HepG2 (cell line): ENCODE results near the gene C12orf43. TPM values are rescaled to one million over a fixed set of nuclear protein-coding genes. Genes with fewer than 3 reads are reported as not detected.

Experiments
- ATRX ChIP-seq: sonication (generic); formaldehyde crosslinking; IDR thresholded peaks from 2 replicates; pipeline ENCODE4 v1.4.0; 2020; ENCODE audit warnings: missing genetic modification reagents, borderline replicate concordance
- FOXK1 ChIP-seq: sonication (generic); formaldehyde crosslinking; IDR thresholded peaks from 2 replicates; pipeline ENCODE4 v1.4.0; 2020; ENCODE audit warnings: low read depth, missing genetic modification reagents, borderline replicate concordance
- MATR3 ChIP-seq: sonication (generic); formaldehyde crosslinking; IDR thresholded peaks from 2 replicates; pipeline ENCODE4 v1.4.0; 2020; ENCODE audit warnings: missing genetic modification reagents
- MIER3 ChIP-seq: IDR thresholded peaks from 2 replicates; pipeline ENCODE4 v1.6.1; 2016; ENCODE audit warnings: missing compliant biosample characterization, borderline replicate concordance
- MTA1 ChIP-seq: sonication (generic); formaldehyde crosslinking; IDR thresholded peaks from 2 replicates; pipeline ENCODE4 v1.4.0; 2020; ENCODE audit warnings: missing genetic modification reagents, mild to moderate bottlenecking, borderline replicate concordance
- PHB2 ChIP-seq: fragments of 450-650 bp; IDR thresholded peaks from 2 replicates; pipeline ENCODE4 v1.6.1; 2018; ENCODE audit not compliant: partially characterized antibody
- PPARG ChIP-seq: conservative IDR thresholded peaks from 2 replicates; pipeline ENCODE4 v1.6.1; 2016; ENCODE audit warnings: missing biosample characterization, missing genetic modification reagents
- PRMT3 ChIP-seq: sonication (generic); formaldehyde crosslinking; IDR thresholded peaks from 2 replicates; pipeline ENCODE4 v1.8.1; 2022; ENCODE audit warnings: low read depth, mild to moderate bottlenecking, moderate library complexity, missing genetic modification reagents, borderline replicate concordance
- RAD51 ChIP-seq: fragments of 450-650 bp; IDR thresholded peaks from 2 replicates; pipeline ENCODE4 v1.6.1; 2016; ENCODE audit warnings: borderline replicate concordance
- RFXANK ChIP-seq: IDR thresholded peaks from 2 replicates; pipeline ENCODE4 v1.6.1; 2016
- TCF7L2 ChIP-seq: IDR thresholded peaks from 2 replicates; pipeline ENCODE4 v1.6.1; 2011; ENCODE audit warnings: mild to moderate bottlenecking, low read depth, low read length, moderate library complexity
- ZBTB20 ChIP-seq: sonication (generic); formaldehyde crosslinking; IDR thresholded peaks from 2 replicates; pipeline ENCODE4 v1.8.1; 2023; ENCODE audit warnings: missing genetic modification reagents, low read depth, mild to moderate bottlenecking, borderline replicate concordance
- ZKSCAN1 ChIP-seq: fragments of 150-350 bp; IDR thresholded peaks from 2 replicates; pipeline ENCODE4 v1.6.1; 2014; ENCODE audit warnings: low read length
- ZNF124 ChIP-seq: sonication (generic); formaldehyde crosslinking; IDR thresholded peaks from 2 replicates; pipeline ENCODE4 v1.4.0; 2020; ENCODE audit warnings: missing genetic modification reagents
- ZNF234 ChIP-seq: sonication (generic); formaldehyde crosslinking; conservative IDR thresholded peaks from 2 replicates; pipeline ENCODE4 v1.5.1; 2020; ENCODE audit warnings: mild to moderate bottlenecking, missing genetic modification reagents
- ZNF354B ChIP-seq: sonication (generic); formaldehyde crosslinking; IDR thresholded peaks from 2 replicates; pipeline ENCODE4 v1.8.0; 2022; ENCODE audit warnings: mild to moderate bottlenecking, missing genetic modification reagents
- ZNF451 ChIP-seq: sonication (generic); formaldehyde crosslinking; IDR thresholded peaks from 2 replicates; pipeline ENCODE4 v1.5.0; 2020; ENCODE audit warnings: mild to moderate bottlenecking, missing genetic modification reagents
- ZNF766 ChIP-seq: sonication (generic); formaldehyde crosslinking; IDR thresholded peaks from 2 replicates; pipeline ENCODE4 v1.5.0; 2020; ENCODE audit warnings: missing genetic modification reagents, borderline replicate concordance
- polyA plus RNA-seq, 8 experiments: library from polyadenylated mRNA; depleted of rRNA in 3 of 8; stranded (reverse) in 7 of 8; unstranded in 1 of 8; fragments of >200 nt; fragmentation: Illumina TruSeq in 4 of 8; extraction: Trizol in 4 of 8; gene quantifications; 2 replicates each; pipeline versions ENCODE4 v1.2.1 to v1.2.3, GENCODE V29; 2011 to 2016; ENCODE audit warnings: low read depth in 4 of 8, missing spikeins in 1 of 8, mixed read lengths in 1 of 8; ENCODE audit not compliant: insufficient read depth in 1 of 8
- total RNA-seq, 5 experiments: library from RNA; depleted of rRNA; stranded (reverse); fragments of >200 nt; fragmentation: Illumina TruSeq; extraction: Trizol; gene quantifications; 2 replicates each; pipeline ENCODE4 v1.2.3, GENCODE V29; 2016; ENCODE audit warnings: low read depth in 1 of 5
- TF ChIP-seq, protein P1 (sequence below): sonication (generic); formaldehyde crosslinking; IDR thresholded peaks from 2 replicates; pipeline ENCODE4 v1.9.0; 2021; ENCODE audit warnings: missing genetic modification reagents, mild to moderate bottlenecking, borderline replicate concordance
- TF ChIP-seq, protein P2 (sequence below): sonication (generic); formaldehyde crosslinking; IDR thresholded peaks from 2 replicates; pipeline ENCODE4 v1.5.0; 2020; ENCODE audit warnings: mild to moderate bottlenecking, missing genetic modification reagents
- TF ChIP-seq, protein P3 (sequence below): sonication (generic); formaldehyde crosslinking; IDR thresholded peaks from 2 replicates; pipeline ENCODE4 v1.5.0; 2020; ENCODE audit warnings: mild to moderate bottlenecking, missing genetic modification reagents, borderline replicate concordance
- TF ChIP-seq, protein P4 (sequence below): sonication (generic); formaldehyde crosslinking; IDR thresholded peaks from 2 replicates; pipeline ENCODE4 v1.4.0; 2020; ENCODE audit warnings: mild to moderate bottlenecking, missing genetic modification reagents

The C12orf43 gene
- total and polyA plus RNA-seq, 2 of the 13 experiments (the other 11 are each of a cell fraction or from before 2014, with no cell fraction given), result 7.9 to 11.1 TPM

DNA sequence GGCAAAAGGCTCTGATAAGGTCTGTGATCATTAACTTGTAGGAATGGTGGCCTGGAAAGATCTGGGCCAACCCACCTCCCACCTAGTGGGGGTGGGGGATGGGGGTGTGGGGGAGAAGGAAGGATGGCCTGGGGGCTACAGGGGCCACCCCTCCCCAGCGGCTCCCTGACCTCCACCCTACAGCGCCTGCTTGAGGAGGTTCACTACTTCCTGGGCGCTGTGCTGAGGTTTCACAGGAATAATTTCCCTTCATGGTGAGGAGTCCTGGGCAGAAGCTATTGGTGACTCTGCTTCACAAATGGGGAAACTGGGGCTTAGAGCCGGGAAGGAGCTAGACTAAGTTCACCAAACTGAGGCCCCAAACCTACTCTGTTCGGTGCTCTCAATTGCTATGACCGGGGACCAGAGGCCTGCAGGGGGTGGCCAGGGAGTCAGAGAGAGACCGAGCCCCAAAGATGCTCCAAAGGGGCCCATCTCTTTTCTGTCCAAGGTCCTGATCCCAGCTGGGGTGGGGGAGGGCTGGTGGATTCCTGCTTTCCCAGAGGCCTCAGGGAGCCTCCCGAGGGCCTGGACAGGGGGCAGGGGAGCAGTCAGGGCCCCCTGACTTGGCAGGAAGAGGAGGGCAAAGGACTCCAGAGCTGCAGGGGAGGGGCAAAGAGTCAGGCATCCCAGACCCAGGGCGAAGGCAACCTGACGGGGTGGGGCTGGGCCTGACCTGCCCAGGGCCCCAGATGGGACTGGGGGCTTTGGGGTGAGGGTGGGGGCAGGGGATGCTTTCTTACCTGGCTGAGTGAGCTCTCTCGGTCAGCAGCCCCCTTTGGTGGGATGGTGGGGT, 36.2 kb downstream of the C12orf43 start (continued):
- TF ChIP-seq ZNF766, result no peak
- no peak for TF ChIP-seq ZBTB20 (CRISPR knock-in tag)
- TF ChIP-seq PHB2, result no peak
- TF ChIP-seq, protein P1, sequence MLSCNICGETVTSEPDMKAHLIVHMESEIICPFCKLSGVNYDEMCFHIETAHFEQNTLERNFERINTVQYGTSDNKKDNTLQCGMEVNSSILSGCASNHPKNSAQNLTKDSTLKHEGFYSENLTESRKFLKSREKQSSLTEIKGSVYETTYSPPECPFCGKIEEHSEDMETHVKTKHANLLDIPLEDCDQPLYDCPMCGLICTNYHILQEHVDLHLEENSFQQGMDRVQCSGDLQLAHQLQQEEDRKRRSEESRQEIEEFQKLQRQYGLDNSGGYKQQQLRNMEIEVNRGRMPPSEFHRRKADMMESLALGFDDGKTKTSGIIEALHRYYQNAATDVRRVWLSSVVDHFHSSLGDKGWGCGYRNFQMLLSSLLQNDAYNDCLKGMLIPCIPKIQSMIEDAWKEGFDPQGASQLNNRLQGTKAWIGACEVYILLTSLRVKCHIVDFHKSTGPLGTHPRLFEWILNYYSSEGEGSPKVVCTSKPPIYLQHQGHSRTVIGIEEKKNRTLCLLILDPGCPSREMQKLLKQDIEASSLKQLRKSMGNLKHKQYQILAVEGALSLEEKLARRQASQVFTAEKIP, result no peak
- no peak for TF ChIP-seq RAD51
- TF ChIP-seq ATRX (CRISPR knock-in tag), result no peak
- TF ChIP-seq TCF7L2, result no peak
- TF ChIP-seq, protein P2, sequence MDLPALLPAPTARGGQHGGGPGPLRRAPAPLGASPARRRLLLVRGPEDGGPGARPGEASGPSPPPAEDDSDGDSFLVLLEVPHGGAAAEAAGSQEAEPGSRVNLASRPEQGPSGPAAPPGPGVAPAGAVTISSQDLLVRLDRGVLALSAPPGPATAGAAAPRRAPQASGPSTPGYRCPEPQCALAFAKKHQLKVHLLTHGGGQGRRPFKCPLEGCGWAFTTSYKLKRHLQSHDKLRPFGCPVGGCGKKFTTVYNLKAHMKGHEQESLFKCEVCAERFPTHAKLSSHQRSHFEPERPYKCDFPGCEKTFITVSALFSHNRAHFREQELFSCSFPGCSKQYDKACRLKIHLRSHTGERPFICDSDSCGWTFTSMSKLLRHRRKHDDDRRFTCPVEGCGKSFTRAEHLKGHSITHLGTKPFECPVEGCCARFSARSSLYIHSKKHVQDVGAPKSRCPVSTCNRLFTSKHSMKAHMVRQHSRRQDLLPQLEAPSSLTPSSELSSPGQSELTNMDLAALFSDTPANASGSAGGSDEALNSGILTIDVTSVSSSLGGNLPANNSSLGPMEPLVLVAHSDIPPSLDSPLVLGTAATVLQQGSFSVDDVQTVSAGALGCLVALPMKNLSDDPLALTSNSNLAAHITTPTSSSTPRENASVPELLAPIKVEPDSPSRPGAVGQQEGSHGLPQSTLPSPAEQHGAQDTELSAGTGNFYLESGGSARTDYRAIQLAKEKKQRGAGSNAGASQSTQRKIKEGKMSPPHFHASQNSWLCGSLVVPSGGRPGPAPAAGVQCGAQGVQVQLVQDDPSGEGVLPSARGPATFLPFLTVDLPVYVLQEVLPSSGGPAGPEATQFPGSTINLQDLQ, result no peak
- peak; percentile 62; the same call in 1 of the 2 replicates for TF ChIP-seq MTA1 (CRISPR knock-in tag)
- no peak for TF ChIP-seq MATR3 (CRISPR knock-in tag)
- TF ChIP-seq FOXK1 (CRISPR knock-in tag), result 0 out of 2 replicates have a peak, but pooled peaks have one; percentile 27
- peak; percentile 58; the same call in 1 of the 2 replicates for TF ChIP-seq ZNF354B
- TF ChIP-seq ZNF124 (CRISPR knock-in tag), result no peak
- no peak for TF ChIP-seq ZNF234 (CRISPR knock-in tag)
- no peak for TF ChIP-seq ZNF451 (CRISPR knock-in tag)
- no peak for TF ChIP-seq ZKSCAN1
- TF ChIP-seq PPARG (CRISPR knock-in tag), result peak; percentile 81
- TF ChIP-seq RFXANK (CRISPR knock-in tag), result 0 out of 2 replicates have a peak, but pooled peaks have one; percentile 28
- TF ChIP-seq PRMT3 (CRISPR knock-in tag), result 0 out of 2 replicates have a peak, but pooled peaks have one; percentile 62
- TF ChIP-seq, protein P3, sequence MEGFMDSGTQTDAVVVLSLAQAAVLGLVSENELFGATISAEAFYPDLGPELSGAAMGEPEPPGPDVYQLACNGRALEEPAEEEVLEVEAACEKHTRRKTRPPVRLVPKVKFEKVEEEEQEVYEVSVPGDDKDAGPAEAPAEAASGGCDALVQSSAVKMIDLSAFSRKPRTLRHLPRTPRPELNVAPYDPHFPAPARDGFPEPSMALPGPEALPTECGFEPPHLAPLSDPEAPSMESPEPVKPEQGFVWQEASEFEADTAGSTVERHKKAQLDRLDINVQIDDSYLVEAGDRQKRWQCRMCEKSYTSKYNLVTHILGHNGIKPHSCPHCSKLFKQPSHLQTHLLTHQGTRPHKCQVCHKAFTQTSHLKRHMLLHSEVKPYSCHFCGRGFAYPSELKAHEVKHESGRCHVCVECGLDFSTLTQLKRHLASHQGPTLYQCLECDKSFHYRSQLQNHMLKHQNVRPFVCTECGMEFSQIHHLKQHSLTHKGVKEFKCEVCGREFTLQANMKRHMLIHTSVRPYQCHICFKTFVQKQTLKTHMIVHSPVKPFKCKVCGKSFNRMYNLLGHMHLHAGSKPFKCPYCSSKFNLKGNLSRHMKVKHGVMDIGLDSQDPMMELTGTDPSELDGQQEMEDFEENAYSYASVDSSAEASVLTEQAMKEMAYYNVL (CRISPR knock-in tag), result 0 out of 2 replicates have a peak, but pooled peaks have one; percentile 28
- TF ChIP-seq MIER3 (CRISPR knock-in tag), result peak; percentile 46; the same call in 1 of the 2 replicates
- TF ChIP-seq, protein P4, sequence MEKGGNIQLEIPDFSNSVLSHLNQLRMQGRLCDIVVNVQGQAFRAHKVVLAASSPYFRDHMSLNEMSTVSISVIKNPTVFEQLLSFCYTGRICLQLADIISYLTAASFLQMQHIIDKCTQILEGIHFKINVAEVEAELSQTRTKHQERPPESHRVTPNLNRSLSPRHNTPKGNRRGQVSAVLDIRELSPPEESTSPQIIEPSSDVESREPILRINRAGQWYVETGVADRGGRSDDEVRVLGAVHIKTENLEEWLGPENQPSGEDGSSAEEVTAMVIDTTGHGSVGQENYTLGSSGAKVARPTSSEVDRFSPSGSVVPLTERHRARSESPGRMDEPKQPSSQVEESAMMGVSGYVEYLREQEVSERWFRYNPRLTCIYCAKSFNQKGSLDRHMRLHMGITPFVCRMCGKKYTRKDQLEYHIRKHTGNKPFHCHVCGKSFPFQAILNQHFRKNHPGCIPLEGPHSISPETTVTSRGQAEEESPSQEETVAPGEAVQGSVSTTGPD (CRISPR knock-in tag), result peak; percentile 6; the same call in 1 of the 2 replicates
